22Rv1 (cell line): ENCODE measurements around the gene ARID1A.

Experiments
- ZFX ChIP-seq: fragments of 450-650 bp; IDR thresholded peaks from 2 replicates; pipeline ENCODE4 v1.6.1; 2017; ENCODE audit warnings: antibody characterized with exemption, borderline replicate concordance
- TF ChIP-seq, protein P1 (sequence below): fragments of 450-650 bp; IDR thresholded peaks from 2 replicates; pipeline ENCODE4 v1.5.1; 2017; ENCODE audit warnings: mild to moderate bottlenecking

GRCh38 chr1:26748351-26748750 is 52.5 kb downstream of the ARID1A start:
- TF ChIP-seq, protein P1, sequence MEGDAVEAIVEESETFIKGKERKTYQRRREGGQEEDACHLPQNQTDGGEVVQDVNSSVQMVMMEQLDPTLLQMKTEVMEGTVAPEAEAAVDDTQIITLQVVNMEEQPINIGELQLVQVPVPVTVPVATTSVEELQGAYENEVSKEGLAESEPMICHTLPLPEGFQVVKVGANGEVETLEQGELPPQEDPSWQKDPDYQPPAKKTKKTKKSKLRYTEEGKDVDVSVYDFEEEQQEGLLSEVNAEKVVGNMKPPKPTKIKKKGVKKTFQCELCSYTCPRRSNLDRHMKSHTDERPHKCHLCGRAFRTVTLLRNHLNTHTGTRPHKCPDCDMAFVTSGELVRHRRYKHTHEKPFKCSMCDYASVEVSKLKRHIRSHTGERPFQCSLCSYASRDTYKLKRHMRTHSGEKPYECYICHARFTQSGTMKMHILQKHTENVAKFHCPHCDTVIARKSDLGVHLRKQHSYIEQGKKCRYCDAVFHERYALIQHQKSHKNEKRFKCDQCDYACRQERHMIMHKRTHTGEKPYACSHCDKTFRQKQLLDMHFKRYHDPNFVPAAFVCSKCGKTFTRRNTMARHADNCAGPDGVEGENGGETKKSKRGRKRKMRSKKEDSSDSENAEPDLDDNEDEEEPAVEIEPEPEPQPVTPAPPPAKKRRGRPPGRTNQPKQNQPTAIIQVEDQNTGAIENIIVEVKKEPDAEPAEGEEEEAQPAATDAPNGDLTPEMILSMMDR: no peak
- TF ChIP-seq ZFX: no peak
